Measurements from ENCODE around the gene ACBD5.
"Not testable (repeated sequence)": the region's sequence is repeated elsewhere in the genome, so short reads cannot be mapped to it uniquely, and the experiment has no call there.

The ACBD5 gene

DNA sequence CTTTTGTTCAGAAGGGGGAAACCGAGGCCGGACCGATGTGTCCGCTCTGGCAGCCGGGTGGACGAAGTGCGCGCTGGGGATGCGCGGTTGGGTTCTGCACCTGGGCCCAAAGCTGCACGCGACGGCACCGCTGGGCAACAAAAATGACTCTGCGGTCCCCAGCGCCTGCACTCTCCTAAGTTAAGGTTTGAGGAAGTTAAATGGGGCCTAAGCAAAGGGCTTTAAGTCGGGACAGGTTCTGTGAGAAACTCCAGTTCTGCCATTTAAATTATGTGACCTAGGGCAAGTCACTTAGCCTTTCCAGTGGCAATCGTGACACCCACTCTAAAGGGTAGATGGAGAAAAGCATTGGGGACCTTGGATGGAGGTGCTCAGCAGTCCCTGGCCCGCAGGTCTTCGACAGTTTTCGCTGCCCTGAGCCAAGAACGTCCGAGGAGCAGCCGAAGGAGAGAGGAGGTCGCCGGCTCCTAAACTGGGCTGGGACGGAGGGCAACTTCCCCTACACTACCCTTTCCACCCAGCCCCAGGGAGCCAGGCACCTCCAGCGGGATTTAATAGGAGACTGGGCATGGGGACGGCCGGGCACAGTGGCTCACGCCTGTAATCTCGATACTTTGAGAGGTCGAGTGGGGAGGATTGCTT lies 534 bp upstream of the ACBD5 start:
- DNase-seq: no peak

DNA sequence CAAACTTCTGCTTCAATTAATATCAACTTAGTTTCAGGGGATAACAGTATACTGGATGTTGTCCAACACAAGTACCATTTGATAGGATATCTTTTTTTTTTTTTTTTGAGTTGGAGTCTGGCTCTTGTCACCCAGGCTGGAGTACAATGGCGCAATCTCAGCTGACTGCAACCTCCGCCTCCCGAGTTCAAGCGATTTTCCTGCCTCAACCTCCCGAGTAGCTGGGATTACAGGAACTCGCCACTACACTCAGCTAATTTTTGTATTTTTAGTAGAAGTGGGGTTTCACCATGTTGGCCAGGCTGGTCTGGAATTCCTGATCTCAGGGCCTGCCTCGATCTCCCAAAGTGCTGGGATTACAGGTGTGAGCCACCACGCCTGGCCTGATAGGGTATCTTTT lies 3.1 kb downstream of the ACBD5 start:
- DNase-seq: not testable (repeated sequence)

DNA sequence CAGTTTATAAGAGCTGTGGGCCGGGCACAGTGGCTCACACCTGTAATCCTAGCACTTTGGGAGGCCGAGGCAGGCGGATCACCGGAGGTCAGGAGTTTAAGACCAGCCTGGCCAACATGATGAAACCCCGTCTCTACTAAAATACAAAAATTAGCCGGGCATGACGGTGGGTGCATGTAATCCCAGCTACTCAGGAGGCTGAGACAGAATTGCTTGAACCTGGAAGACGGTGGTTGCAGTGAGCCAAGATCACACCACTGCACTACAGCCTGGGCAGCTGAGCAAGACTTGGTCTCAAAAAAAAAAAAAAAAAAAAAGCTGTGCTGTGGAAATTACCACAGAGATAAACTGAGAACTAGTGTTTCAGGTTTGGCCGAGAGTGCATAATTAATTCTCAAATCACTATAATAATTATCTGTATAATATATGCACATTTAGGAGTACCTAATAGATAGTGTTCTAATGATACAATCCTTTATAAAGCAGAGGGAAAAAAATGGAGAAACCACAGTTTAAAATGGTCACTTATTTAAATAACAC lies 3.9 kb downstream of the ACBD5 start:
- DNase-seq: not testable (repeated sequence)

DNA sequence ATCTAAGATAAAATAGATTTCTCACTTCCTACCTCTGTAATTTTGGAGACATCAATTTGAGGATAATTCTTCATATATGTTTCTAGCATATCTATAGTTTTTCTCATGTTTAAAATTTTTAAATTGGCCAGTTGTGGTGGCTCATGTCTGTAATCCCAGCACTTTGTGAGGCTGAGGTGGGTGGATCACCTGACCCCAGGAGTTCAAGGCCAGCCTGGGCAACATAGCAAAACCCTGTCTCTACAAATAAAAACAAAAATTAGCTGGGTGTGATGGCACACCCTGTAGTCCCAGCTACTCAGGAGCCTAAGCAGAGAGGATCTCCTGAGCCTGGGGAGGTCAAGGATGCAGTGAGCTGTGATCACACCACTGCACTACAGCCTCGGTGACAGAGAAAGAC lies 4.9 kb downstream of the ACBD5 start:
- DNase-seq: no peak

DNA sequence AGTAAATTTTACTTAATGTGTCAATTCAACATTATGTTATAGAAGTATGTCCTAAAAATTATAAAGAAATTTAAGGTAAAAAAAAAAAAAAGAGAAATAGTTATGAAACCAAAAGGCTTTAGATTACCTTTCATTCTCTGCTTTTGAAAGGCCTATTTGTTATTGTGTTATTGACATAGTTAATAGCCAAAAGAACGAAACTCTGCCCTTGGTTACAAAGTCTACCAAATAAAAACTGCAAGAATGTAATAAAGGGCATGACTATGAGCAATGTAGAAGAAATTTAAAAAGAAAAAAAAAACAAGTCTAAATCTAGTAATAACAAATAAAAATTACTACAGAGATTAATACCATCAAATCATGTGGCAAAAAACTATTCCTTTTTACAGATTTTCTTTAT lies 10.6 kb downstream of the ACBD5 start:
- DNase-seq: no peak

DNA sequence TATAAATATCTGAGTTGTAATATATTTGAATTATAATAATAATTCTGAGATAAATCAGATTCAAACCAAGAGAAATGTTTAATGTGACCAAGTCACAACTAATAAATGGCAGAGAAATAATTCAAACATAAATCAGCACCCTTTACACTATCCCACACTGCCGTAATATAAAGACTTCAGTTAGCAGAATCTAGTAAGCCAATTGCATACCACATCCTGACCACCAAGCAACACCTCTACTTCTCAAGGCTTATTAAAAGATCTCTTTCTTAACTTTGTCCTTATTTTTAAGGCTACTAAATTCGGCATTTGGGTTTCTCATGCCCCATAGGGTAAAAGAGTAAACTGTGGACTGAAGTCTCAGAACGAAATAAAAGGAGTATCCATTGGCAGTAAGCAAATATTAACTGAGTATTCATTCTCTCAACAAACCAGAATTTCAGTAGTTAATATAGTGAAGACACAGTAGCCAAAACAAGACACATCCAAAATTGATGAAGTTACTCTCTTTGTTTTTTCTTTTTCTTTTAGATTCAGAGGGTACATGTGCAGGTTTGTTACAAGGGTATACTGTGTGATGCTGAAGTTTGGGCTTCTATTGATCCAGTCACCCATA lies 14.8 kb downstream of the ACBD5 start:
- no peak for DNase-seq

DNA sequence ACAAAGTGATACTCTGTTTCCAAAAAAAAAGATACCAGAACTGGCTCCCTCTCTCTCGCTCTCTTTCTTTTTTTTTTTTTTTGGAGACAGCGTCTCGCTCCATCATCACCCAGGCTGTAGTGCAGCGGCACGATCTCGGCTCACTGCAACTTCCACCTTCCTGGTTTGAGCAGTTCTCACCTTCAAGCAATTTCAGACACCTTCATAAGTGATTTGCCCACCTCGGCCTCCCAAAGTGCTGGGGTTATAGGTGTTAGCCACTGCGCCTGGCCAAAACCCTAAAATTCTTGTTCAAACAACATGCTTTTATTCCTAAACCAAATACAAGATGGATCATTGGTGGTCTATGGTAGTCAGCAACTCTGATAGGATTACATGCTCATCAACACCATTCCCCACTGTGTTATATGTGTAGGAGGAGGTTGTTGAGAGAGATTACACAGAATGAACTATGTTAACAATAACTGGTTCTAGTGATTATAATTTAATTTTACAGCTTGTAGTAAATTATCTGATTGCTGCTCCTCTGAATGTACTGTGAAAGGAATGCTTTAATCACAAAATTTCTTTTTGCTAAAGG lies 15.5 kb downstream of the ACBD5 start:
- no peak for DNase-seq

DNA sequence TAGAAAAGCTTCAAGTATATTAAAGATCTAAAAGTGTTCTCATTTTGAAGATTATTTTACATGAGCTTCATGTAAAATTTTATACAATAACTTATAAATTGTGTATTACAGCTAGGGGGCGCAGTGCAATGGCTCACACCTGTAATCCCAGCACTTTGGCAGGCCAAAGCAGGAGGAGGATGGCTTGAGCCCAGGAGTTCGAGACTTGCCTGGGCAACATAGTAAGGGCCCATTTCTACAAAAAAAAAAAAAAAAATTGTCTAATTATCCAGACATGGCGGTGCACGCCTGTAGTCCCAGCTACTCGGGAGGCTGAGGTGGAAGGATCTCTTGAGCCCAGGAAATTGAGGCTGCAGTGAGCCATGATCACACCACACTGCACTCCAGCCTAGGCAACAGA lies 16.6 kb downstream of the ACBD5 start:
- DNase-seq: peak; percentile 67

DNA sequence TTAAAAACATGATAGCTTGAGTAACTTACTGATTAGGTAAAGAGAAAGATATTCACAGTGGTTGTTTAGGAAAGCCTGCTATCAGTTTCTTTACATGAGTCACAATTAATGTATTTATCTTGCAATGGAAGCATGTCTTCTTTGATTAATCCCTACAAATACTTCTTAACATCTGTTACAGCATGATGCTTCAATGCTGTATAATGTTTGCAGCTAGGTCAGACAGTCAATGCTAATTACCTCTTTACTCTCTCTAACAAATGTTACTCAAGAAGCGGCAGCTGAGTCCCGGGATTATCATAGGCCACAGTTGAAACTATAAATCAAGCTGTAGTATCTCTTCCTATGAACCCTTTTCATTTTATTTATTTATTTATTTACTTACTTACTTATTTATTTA lies 33.2 kb downstream of the ACBD5 start:
- no peak for DNase-seq

DNA sequence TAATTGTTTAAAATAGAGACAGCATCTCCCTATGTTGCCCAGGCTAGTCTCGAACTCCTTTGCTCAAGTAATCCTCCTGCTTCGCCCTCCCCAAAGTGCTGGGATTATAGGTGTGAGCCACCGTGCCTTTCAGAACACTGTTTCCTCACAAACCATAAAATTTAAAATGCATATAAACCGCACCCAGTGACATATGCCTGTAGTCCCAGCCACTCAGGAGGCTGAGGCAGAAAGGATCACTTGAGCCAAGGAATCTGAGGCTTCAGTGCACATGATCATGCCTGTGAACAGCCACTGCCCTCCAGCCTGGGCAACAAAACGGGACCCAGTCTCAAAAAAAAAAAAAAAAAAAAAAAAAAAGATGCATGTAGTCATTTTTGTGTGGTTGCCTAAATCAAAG lies 36.8 kb downstream of the ACBD5 start:
- no peak for DNase-seq

DNA sequence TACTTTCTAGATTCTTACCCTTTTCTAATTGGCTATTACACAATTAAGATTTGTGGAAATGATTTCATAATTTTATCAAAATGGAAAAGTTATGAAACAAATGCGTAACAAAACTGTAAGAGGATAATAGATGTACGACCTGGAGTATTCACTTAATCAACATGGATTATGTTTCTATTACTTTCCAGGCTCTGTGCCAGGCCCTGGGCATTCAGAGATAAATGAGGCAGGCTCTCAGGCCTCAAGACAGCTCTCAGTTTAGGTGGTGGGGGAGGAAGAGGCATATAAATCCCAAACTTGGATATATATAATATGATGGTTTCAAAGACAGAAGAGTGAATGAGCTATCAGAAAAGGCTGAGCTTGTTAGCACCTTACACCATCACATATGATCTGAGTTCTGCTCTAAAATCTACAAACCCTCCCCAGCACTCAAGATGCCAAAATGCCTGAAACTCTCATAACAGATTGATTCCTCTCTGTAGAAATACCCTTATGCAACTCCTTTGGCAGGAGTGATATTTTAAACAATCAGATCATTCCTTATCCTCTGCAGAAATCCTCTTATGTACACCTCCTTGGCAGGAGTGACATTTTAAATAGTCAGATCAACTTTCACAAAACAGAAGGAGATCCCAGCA lies 42.5 kb downstream of the ACBD5 start:
- DNase-seq: no peak

DNA sequence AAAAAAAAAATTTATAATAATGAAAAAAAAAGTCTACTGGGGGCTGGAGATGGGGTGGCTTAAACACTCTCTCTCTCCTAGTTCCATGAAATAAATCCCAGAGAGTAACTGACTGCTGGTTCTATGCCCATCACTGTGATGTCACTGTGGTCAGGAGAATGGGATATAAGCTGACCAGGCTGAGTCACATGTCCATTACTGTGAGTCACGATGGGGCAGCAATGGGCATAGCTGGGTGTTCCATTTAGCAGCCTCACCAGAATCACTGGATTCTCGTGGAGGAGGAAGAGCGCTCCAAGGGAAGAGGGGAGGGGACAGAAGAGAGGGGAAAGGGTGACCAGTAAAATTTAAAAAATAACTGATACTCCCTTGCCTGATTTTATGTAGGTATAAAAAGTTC lies 48.3 kb downstream of the ACBD5 start:
- DNase-seq: no peak

DNA sequence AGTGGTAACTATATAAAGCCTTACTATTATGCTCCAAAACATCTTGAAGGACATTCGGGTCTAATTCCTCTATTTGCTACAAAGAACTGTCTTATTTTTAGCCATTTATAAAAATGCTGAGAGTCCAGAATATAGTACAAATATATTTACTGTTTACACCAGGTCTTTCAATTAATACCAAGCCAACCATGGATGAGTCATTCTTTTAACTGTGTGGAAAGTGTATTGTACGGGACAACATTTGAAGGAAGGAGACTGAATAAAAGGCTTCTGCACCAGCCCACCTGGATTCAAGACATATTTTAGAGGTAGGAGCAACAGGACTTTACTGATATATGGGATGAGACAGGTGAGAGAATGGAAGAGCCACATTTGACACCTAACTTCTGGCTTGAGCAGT lies 50.1 kb downstream of the ACBD5 start:
- no peak for DNase-seq

DNA sequence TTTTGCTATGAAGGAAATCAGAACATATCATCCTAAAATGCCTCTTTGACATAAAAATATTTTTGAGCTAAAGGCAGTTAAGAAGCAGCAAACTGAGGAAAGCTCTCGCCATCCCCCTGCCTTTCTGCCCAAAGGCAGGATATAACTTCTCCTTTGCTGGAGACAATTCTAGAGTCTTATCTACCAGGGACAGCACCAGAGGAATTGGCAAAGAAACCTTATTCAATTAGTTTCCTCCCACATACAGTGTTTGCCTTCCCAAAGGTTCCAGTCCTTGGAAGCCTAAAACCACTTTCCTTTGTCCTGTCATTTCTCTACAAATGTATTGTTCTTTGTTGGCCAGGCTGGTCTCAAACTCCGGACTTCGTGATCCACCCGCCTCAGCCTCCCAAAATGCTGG lies 51.7 kb downstream of the ACBD5 start:
- DNase-seq: no peak

DNA sequence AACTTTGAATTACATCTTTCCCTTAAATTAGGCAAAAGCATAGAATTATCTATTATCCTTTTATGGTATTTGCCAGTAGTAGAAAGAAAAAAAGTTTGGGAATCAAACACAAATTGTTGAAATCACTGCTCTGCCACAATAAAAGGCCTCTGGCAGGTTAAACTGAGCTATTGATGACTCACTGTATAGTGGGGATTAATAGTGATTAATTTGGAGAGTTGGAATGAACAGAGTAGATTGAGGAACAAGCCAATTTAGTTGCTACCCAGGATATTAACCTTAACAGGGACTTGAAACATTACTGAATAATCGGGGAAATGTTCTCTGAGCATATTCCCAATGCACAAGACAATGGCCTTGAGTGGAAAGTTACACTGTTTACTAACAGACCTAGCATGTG lies 52.3 kb downstream of the ACBD5 start:
- DNase-seq: no peak

DNA sequence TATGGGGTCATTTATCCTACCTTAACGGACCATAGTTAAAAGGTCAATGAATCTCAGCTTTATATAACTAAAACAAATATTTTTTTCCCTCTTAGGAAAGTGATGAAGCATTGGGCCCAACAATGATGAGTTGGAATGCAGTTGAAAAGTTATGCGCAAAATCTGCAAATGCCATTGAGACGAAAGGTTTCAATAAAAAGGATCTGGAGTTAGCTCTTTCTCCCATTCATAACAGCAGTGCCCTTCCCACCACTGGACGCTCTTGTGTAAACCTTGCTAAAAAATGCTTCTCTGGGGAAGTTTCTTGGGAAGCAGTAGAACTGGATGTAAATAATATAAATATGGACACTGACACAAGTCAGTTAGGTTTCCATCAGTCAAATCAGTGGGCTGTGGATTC lies 70.7 kb downstream of the ACBD5 start:
- no peak for DNase-seq

DNA sequence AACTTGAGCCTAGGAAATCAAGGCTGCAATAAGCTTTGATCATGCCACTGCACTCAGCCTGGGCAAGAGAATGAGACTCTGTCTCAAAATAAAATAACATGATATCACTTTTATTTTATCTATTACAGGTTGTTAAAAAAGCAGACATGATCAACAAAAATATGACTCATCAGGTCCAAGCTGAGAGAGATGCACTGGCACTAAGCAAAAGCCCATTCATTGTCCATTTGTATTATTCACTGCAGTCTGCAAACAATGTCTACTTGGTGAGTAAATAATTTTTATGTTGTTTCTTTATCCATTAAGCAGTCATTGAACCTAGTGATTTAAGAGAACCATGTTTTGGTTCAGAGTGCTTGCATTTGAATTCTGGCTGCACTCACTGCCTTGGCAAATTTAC lies 82.2 kb downstream of the ACBD5 start:
- DNase-seq: no peak

DNA sequence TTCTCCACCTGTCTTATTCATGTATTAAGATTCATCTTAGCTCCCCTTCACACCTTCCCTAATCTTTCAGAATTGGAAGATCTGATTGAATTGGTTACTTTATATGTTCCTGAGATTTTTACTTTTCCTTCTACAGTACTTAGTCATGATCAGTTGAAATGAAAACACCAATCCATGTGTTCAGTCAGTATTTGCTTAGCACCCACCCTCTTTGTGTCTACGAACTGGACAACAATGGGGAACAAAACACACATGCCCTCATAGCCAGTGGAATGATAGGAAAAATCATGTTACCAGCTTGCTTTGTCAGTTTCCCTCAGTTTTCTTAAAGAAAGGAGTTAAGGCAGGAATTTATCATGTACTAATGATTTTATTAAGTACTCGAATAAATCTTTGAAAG lies 83.4 kb downstream of the ACBD5 start:
- no peak for DNase-seq

DNA sequence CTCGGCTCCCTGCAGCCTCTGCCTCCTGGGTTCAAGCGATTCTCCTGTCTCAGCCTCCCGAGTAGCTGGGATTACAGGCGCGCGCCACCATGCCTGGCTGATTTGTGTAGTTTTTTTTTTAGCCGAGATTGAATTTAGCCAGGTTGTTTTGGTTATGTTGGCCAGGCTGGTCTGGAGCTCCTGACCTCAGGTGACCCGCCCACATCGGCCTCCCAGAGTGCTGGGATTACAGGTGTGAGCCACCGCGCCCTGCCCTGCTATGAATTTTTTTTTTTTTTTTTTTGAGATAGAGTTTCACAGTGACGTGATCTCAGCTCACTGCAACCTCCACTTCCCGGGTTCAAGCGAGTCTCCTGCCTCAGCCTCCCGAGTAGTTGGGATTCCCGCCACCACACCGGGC lies 84.0 kb downstream of the ACBD5 start:
- not testable (repeated sequence) for DNase-seq

DNA sequence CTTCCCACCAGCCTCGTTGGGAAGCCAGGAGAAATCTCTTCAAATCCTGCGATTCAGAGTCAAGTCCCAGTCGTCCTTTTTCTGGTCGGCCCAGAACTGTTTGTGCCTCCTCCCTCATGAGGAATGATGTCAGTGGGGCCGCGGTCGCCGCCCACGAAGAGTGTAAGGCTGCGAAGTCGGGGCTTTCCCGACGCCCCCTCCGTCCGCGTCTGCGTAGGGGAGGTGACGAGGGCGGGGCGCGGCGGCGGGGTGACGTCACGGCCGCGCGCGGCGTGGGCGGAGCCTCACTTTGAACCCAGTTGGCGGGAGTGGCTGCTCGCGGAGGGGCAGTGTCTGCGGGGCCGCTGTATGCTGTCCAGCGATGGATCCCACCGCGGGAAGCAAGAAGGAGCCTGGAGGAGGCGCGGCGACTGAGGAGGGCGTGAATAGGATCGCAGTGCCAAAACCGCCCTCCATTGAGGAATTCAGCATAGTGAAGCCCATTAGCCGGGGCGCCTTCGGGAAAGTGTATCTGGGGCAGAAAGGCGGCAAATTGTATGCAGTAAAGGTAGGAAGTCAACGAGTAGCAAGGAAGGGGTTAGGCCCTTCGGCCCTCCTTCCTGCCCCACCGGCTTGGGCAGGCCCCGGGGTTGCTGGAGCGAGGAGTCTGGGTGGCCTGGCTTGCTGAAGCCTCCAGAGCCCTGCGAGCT lies 85.4 kb downstream of the ACBD5 start, which contains the start of gene MASTL:
Gene MASTL (plus strand): TSS at position 287 of the 689 bp plus-strand sequence. CDS start 75 bp downstream, at position 362.
- DNase-seq: peak; percentile 93

DNA sequence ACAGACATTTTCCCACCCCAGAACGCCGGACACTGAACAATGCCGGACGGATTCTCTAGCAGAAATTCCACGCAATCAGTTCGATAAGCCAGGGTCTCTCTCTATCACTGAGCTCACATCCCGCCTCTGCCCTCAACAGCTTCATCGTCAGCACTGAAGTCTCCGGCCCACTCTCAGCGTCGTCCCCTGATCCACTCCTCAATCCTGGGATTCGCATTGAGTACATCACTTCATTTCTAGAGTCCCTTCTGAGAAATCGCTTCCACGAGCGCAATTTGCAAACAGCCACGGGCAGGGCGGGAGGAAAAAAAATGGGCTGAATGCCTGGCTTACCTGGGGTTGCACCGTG lies 86.8 kb downstream of the ACBD5 start:
- DNase-seq: no peak

DNA sequence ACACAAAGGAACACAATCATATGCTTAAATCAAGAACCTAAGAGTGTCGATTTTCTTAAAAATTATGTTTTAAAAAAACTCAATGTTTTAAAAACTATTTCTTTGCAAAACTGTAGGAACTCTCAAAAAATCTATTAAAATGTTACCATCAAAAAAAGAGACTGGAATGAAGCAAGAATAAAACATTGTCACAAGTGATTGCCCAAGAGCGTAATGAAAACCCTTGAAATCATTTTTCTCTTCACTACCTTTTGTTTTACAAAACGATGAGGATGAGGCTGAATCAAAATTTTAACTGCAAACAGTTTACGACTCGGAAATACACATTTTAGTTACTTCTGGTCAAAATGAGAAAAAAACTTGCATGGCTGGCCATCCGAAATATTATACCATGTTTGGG lies 87.3 kb downstream of the ACBD5 start:
- DNase-seq: no peak

DNA sequence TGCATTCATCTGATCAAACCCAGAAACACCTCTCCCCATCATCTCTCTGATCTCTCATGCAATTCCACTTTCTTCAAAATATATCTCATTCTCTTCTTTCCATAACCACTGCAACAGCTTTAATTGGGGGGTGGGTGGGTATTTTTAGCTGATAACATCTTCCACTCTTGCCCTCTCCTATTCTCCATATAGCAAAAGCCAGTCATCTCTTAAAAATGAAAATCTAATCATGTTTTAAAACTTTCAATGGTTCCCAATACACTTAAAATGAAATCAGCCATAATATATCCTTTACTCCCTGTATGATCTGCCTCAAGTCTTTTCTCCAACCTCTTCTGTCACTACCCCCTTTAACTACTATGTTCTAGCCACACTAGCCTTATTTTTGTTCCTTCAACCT lies 87.9 kb downstream of the ACBD5 start:
- no peak for DNase-seq
